HepG2 (cell line): ENCODE data around the gene AQP11. TPM values are rescaled to one million over a fixed set of nuclear protein-coding genes. Genes with fewer than 3 reads are reported as not detected.

ENCODE experiments used
- ATF3 ChIP-seq: sonication (generic); formaldehyde crosslinking; IDR thresholded peaks from 2 replicates; pipeline ENCODE4 v1.4.0; 2020; ENCODE audit warnings: missing genetic modification reagents
- CEBPB ChIP-seq: IDR thresholded peaks from 2 replicates; pipeline ENCODE4 v1.6.1; 2011; ENCODE audit warnings: low read depth, low read length, improper control_type of control experiment, borderline replicate concordance
- DBP ChIP-seq: sonication (generic); formaldehyde crosslinking; IDR thresholded peaks from 2 replicates; pipeline ENCODE4 v1.4.0; 2020; ENCODE audit warnings: missing genetic modification reagents; ENCODE audit errors: not compliant biosample characterization
- DNMT1 ChIP-seq: sonication (generic); formaldehyde crosslinking; IDR thresholded peaks from 2 replicates; pipeline ENCODE4 v1.5.1; 2020; ENCODE audit warnings: mild to moderate bottlenecking, missing genetic modification reagents
- FOXP4 ChIP-seq: sonication (generic); formaldehyde crosslinking; IDR thresholded peaks from 2 replicates; pipeline ENCODE4 v1.4.0; 2020; ENCODE audit warnings: missing genetic modification reagents
- GTF2F1 ChIP-seq: fragments of 150-350 bp; IDR thresholded peaks from 2 replicates; pipeline ENCODE4 v1.6.1; 2014; ENCODE audit warnings: low read length
- HNRNPH1 ChIP-seq: fragments of 200-400 bp; formaldehyde crosslinking; optimal IDR thresholded peaks from 2 replicates; pipeline ENCODE3; 2017; ENCODE audit warnings: mild to moderate bottlenecking, low read depth, low read length
- ISL2 ChIP-seq: sonication (generic); formaldehyde crosslinking; IDR thresholded peaks from 2 replicates; pipeline ENCODE4 v1.5.0; 2020; ENCODE audit warnings: missing genetic modification reagents
- JUND ChIP-seq: sonication (generic); formaldehyde crosslinking; IDR thresholded peaks from 2 replicates; pipeline ENCODE4 v1.8.0; 2022; ENCODE audit warnings: mild to moderate bottlenecking, missing genetic modification reagents
- PATZ1 ChIP-seq: sonication (generic); formaldehyde crosslinking; IDR thresholded peaks from 2 replicates; pipeline ENCODE4 v1.4.0; 2020; ENCODE audit warnings: missing genetic modification reagents
- SRSF1 ChIP-seq: fragments of 200-400 bp; formaldehyde crosslinking; optimal IDR thresholded peaks from 2 replicates; pipeline ENCODE3; 2017; ENCODE audit warnings: mild to moderate bottlenecking, low read depth, low read length, moderate library complexity
- TCF12 ChIP-seq, 2 experiments: fragments of 450-650 bp in 1 of 2; sonication (generic) in 1 of 2; formaldehyde crosslinking in 1 of 2; IDR thresholded peaks; 2 replicates each; pipeline versions ENCODE4 v1.6.1 to v1.8.0; 2017 to 2022; ENCODE audit warnings: antibody characterized with exemption in 1 of 2, mild to moderate bottlenecking in 1 of 2, missing genetic modification reagents in 1 of 2, moderate library complexity in 1 of 2
- ZNF281 ChIP-seq: sonication (generic); formaldehyde crosslinking; IDR thresholded peaks from 2 replicates; pipeline ENCODE4 v1.4.0; 2020; ENCODE audit warnings: missing genetic modification reagents, borderline replicate concordance
- ZNF337 ChIP-seq: sonication (generic); formaldehyde crosslinking; IDR thresholded peaks from 2 replicates; pipeline ENCODE4 v1.5.1; 2020; ENCODE audit warnings: missing genetic modification reagents, low read depth, mild to moderate bottlenecking, borderline replicate concordance
- ZNF431 ChIP-seq: sonication (generic); formaldehyde crosslinking; IDR thresholded peaks from 2 replicates; pipeline ENCODE4 v1.9.0; 2022; ENCODE audit warnings: missing genetic modification reagents, low read depth, mild to moderate bottlenecking, borderline replicate concordance
- ZNF451 ChIP-seq: sonication (generic); formaldehyde crosslinking; IDR thresholded peaks from 2 replicates; pipeline ENCODE4 v1.5.0; 2020; ENCODE audit warnings: mild to moderate bottlenecking, missing genetic modification reagents
- ZNF749 ChIP-seq: sonication (generic); formaldehyde crosslinking; IDR thresholded peaks from 2 replicates; pipeline ENCODE4 v1.8.0; 2022; ENCODE audit warnings: mild to moderate bottlenecking, missing genetic modification reagents, moderate library complexity, borderline replicate concordance
- ZNF775 ChIP-seq: sonication (generic); formaldehyde crosslinking; IDR thresholded peaks from 2 replicates; pipeline ENCODE4 v1.4.0; 2020; ENCODE audit warnings: missing genetic modification reagents, mild to moderate bottlenecking, moderate library complexity, borderline replicate concordance
- polyA plus RNA-seq, 8 experiments: library from polyadenylated mRNA; depleted of rRNA in 3 of 8; stranded (reverse) in 7 of 8; unstranded in 1 of 8; fragments of >200 nt; fragmentation: Illumina TruSeq in 4 of 8; extraction: Trizol in 4 of 8; gene quantifications; 2 replicates each; pipeline versions ENCODE4 v1.2.1 to v1.2.3, GENCODE V29; 2011 to 2016; ENCODE audit warnings: low read depth in 4 of 8, missing spikeins in 1 of 8, mixed read lengths in 1 of 8; ENCODE audit not compliant: insufficient read depth in 1 of 8
- total RNA-seq, 5 experiments: library from RNA; depleted of rRNA; stranded (reverse); fragments of >200 nt; fragmentation: Illumina TruSeq; extraction: Trizol; gene quantifications; 2 replicates each; pipeline ENCODE4 v1.2.3, GENCODE V29; 2016; ENCODE audit warnings: low read depth in 1 of 5

The AQP11 gene
- total and polyA plus RNA-seq, 2 of the 13 experiments (the other 11 are each of a cell fraction or from before 2014, with no cell fraction given): 10.4 to 15.3 TPM

- TF ChIP-seq DBP (CRISPR knock-in tag) (no peak), ZNF451 (CRISPR knock-in tag) (0 out of 2 replicates have a peak, but pooled peaks have one; percentile 34), JUND (CRISPR knock-in tag) (0 out of 2 replicates have a peak, but pooled peaks have one; percentile 16), ZNF749 (CRISPR knock-in tag) (peak; percentile 76; the same call in 1 of the 2 replicates), TCF12 (IDR thresholded peaks at IDR 0.05) (no peak), TCF12 (CRISPR knock-in tag; IDR thresholded peaks at IDR 0.05) (0 out of 2 replicates have a peak, but pooled peaks have one; percentile 31), HNRNPH1 (no peak), DNMT1 (CRISPR knock-in tag) (no peak), CEBPB (no peak), SRSF1 (peak; percentile 93), ZNF431 (CRISPR knock-in tag) (no peak), ISL2 (CRISPR knock-in tag) (no peak; the same call in none of the 2 replicates), ATF3 (peak; percentile 53; the same call in 1 of the 2 replicates), ZNF337 (CRISPR knock-in tag) (0 out of 2 replicates have a peak, but pooled peaks have one; percentile 25), ZNF281 (CRISPR knock-in tag) (peak; percentile 52; the same call in 1 of the 2 replicates), ZNF775 (0 out of 2 replicates have a peak, but pooled peaks have one; percentile 59), FOXP4 (CRISPR knock-in tag) (peak; percentile 69), PATZ1 (CRISPR knock-in tag) (peak; percentile 48), GTF2F1 (no peak)
These were observed 47.8 kb downstream of the AQP11 start, which contains the start of gene CLNS1A (continued) for GRCh38 chr11:77637345-77638165.
